ENCODE results near the gene OVCH2. TPM values are rescaled to one million over a fixed set of nuclear protein-coding genes. Genes with fewer than 3 reads are reported as not detected.

Gene OVCH2
- polyA plus RNA-seq, 3 donors, result not detected

DNA sequence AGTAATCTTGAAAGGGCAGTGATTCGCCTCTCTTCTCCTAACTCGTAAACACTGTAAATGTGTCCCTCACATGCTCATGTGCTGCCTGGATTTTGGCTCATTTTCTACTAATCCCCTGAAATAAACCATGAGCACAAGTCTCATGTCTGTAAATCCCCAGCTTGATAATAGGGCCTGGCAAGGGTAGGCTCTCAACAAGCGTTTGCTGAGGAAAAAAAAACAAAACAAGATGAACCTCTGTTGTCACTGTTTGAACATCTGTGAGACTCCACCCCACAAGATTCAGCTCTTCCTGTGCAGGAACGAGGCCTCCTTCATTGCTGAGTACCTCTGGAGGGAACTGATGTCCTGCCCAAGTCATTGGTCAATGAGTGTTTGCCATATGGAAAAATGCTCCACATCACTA lies 28.5 kb downstream of the OVCH2 start:
- Mint-ChIP-seq H3K9me3 (peaks cover 14 to 52% (median 39%) of the 10 kb centered on the region in 7 donors), H3K4me1 (peaks cover 24% of the 10 kb centered on the region), H3K36me3 (peaks cover 9 to 14% of the 10 kb centered on the region in 2 donors), H3K27me3 (ENCODE audit: low read depth in 3 of 3) (peaks cover 34 to 64% (median 39%) of the 10 kb centered on the region in 3 donors), H3K4me3 (peak overlapping the region in 1 of 2 donors; percentile 51), H3K27ac (peak overlapping the region in 3 of 7 donors; percentile 19 to 73 (median 21))
- no peak for DNase-seq
- Histone ChIP-seq H2AFZ (ENCODE audit: insufficient read depth, low read depth, low read length, poor library complexity, severe bottlenecking) (no peak overlapping the region), H3K9ac (ENCODE audit: insufficient read depth, low read length, poor library complexity, severe bottlenecking) (no peak overlapping the region), H4K20me1 (ENCODE audit: insufficient read depth, low read length) (no peaks in the 10 kb centered on the region), H3K9me3 (replicated peaks in 1 of 2; ENCODE audit: control insufficient read depth in 1 of 2, insufficient read depth in 1 of 2, low read length in 2 of 2) (peaks cover 16 to 49% of the 10 kb centered on the region in 2 donors), H3K36me3 (replicated peaks in 1 of 2; ENCODE audit: control insufficient read depth in 1 of 2, insufficient read depth in 2 of 2, low read length in 2 of 2) (no peaks in the 10 kb centered on the region), H3K4me2 (replicated peaks; ENCODE audit: extremely low read depth, low read length, poor library complexity, severe bottlenecking) (no peak overlapping the region), H3K79me2 (ENCODE audit: insufficient read depth, low read length) (no peaks in the 10 kb centered on the region), H3K4me3 (replicated peaks in 1 of 3; ENCODE audit: low read depth in 2 of 3, low read length in 3 of 3) (no peak overlapping the region), H3K27ac (ENCODE audit: low read depth in 1 of 2, low read length in 2 of 2) (peak overlapping the region in 1 of 2 donors; percentile 63), H3K27me3 (ENCODE audit: control insufficient read depth in 2 of 2, insufficient read depth in 2 of 2, low read length in 2 of 2) (peaks cover 32 to 35% of the 10 kb centered on the region in 2 donors), H3K4me1 (ENCODE audit: control insufficient read depth in 1 of 2, insufficient read depth in 2 of 2, low read length in 2 of 2) (peaks cover 9 to 14% of the 10 kb centered on the region in 2 donors)
- WGBS (ENCODE audit: insufficient coverage), result 93% methylated on average over 3 of the region's 4 CpGs
- intact Hi-C loops (cut with micrococcal nuclease), result loop anchor here in 1 of 2 donors (5.0 kb wide), 1 partner anchor 180 kb away; no protein-coding TSS in a partner anchor
- TF ChIP-seq CTCF (IDR thresholded peaks at IDR 0.05), result no peak

GRCh38 chr11:7677071-7677470 lies 29.2 kb downstream of the OVCH2 start:
- H3K27ac ChIP-seq (ENCODE audit: low read depth in 1 of 2, low read length in 2 of 2), result peak overlapping the region in 1 of 2 donors; percentile 63
- DNase-seq, result peak; percentile 65 to 90 (median 70)
- peaks cover 12 to 18% of the 10 kb centered on the region in 2 donors for H3K4me1 ChIP-seq (ENCODE audit: control insufficient read depth in 1 of 2, insufficient read depth in 2 of 2, low read length in 2 of 2)
- no peaks in the 10 kb centered on the region for H4K20me1 ChIP-seq (ENCODE audit: insufficient read depth, low read length)
- H3K79me2 ChIP-seq (ENCODE audit: insufficient read depth, low read length), result no peaks in the 10 kb centered on the region
- H3K4me3 ChIP-seq (replicated peaks in 1 of 3; ENCODE audit: low read depth in 2 of 3, low read length in 3 of 3), result no peak overlapping the region
- H3K9me3 Mint-ChIP-seq, result peaks cover 14 to 58% (median 39%) of the 10 kb centered on the region in 7 donors
- peaks cover 11 to 21% of the 10 kb centered on the region in 2 donors for H3K36me3 Mint-ChIP-seq
- peaks cover 28 to 42% of the 10 kb centered on the region in 2 donors for H3K27me3 ChIP-seq (ENCODE audit: control insufficient read depth in 2 of 2, insufficient read depth in 2 of 2, low read length in 2 of 2)
- H3K36me3 ChIP-seq (replicated peaks in 1 of 2; ENCODE audit: control insufficient read depth in 1 of 2, insufficient read depth in 2 of 2, low read length in 2 of 2), result no peaks in the 10 kb centered on the region
- H3K4me3 Mint-ChIP-seq, result no peak overlapping the region
- peaks cover 28% of the 10 kb centered on the region for H3K4me1 Mint-ChIP-seq
- intact Hi-C loops (cut with micrococcal nuclease), result loop anchor here in 1 of 2 donors (5.0 kb wide), 1 partner anchor 180 kb away; no protein-coding TSS in a partner anchor
- peaks cover 42 to 71% (median 46%) of the 10 kb centered on the region in 3 donors for H3K27me3 Mint-ChIP-seq (ENCODE audit: low read depth in 3 of 3)
- H2AFZ ChIP-seq (ENCODE audit: insufficient read depth, low read depth, low read length, poor library complexity, severe bottlenecking), result no peak overlapping the region
- 67% methylated on average over 3 of the region's 5 CpGs for WGBS (ENCODE audit: insufficient coverage)
- H3K9ac ChIP-seq (ENCODE audit: insufficient read depth, low read length, poor library complexity, severe bottlenecking), result no peak overlapping the region
- peak overlapping the region in 5 of 7 donors; percentile 36 to 63 (median 54) for H3K27ac Mint-ChIP-seq
- TF ChIP-seq CTCF (IDR thresholded peaks at IDR 0.05), result no peak
- no peak overlapping the region for H3K4me2 ChIP-seq (replicated peaks; ENCODE audit: extremely low read depth, low read length, poor library complexity, severe bottlenecking)
- H3K9me3 ChIP-seq (replicated peaks in 1 of 2; ENCODE audit: control insufficient read depth in 1 of 2, insufficient read depth in 1 of 2, low read length in 2 of 2), result peaks cover 16 to 54% of the 10 kb centered on the region in 2 donors

All from CD14-positive monocyte (primary cell).